ENCODE data around the gene CASP10.

GRCh38 chr2:201258666-201259615 lies 76.0 kb downstream of the CASP10 start:
- TF ChIP-seq GABPA (IDR thresholded peaks at IDR 0.05; ENCODE audit: low read depth) = no peak
- no peak for TF ChIP-seq CTCF (IDR thresholded peaks at IDR 0.05; ENCODE audit: insufficient read depth, low read length)
- TF ChIP-seq SPI1 (IDR thresholded peaks at IDR 0.05; ENCODE audit: borderline replicate concordance, low read depth) = peak; percentile 1; the same call in 1 of the 2 replicates
- no peak for TF ChIP-seq REST (IDR thresholded peaks at IDR 0.05; ENCODE audit: insufficient replicate concordance, low read depth)
